Mammary epithelial cell (primary cell): Measurements from ENCODE around the gene ASPHD2.

ENCODE experiments used
- EZH2 ChIP-seq: IDR thresholded peaks from 2 replicates; pipeline ENCODE4 v1.6.1; 2012; ENCODE audit warnings: low read length, inconsistent platforms, borderline replicate concordance
- TF ChIP-seq, protein P1 (sequence below), 2 donors: IDR thresholded peaks in 1 of 2; conservative IDR thresholded peaks in 1 of 2; 2 replicates each; pipeline ENCODE4 v1.5.1; 2011 to 2012; ENCODE audit warnings: inconsistent platforms in 2 of 2, low read length in 2 of 2, mild to moderate bottlenecking in 2 of 2, control low read depth in 1 of 2, low read depth in 1 of 2; ENCODE audit not compliant: insufficient read depth in 1 of 2; ENCODE audit errors: extremely low read depth in 1 of 2

DNA sequence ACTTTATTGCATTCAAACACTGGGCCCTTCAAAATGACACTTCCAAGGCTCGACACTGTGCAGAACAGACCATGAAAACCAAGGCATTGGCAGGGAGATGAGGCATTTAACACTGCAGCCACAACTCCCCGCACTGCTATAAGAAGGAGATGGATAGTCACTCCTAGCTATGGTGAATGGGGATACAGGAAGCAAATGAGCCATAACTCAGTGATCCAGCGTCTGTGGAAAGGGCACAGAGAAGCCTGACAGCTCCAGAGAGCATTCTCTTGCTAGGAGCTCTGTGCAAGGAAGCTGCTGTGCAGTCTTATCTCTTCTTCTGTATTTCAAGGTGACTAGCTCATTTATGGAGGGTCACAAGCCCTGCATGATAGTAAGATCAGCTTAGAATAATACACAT is 33.6 kb downstream of the ASPHD2 start:
- TF ChIP-seq, protein P1, sequence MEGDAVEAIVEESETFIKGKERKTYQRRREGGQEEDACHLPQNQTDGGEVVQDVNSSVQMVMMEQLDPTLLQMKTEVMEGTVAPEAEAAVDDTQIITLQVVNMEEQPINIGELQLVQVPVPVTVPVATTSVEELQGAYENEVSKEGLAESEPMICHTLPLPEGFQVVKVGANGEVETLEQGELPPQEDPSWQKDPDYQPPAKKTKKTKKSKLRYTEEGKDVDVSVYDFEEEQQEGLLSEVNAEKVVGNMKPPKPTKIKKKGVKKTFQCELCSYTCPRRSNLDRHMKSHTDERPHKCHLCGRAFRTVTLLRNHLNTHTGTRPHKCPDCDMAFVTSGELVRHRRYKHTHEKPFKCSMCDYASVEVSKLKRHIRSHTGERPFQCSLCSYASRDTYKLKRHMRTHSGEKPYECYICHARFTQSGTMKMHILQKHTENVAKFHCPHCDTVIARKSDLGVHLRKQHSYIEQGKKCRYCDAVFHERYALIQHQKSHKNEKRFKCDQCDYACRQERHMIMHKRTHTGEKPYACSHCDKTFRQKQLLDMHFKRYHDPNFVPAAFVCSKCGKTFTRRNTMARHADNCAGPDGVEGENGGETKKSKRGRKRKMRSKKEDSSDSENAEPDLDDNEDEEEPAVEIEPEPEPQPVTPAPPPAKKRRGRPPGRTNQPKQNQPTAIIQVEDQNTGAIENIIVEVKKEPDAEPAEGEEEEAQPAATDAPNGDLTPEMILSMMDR (conservative IDR thresholded peaks at IDR 0.05 in 1 of 2, IDR thresholded peaks at IDR 0.05 in 1 of 2; ENCODE audit: extremely low read depth in 1 of 2, insufficient read depth in 1 of 2, low read depth in 1 of 2, low read length in 2 of 2): no peak
- TF ChIP-seq EZH2: no peak
